IPS-NIHi7 (cell line): Measurements from ENCODE around the gene NR2F1.

Experiments used
- DNase-seq: peaks from one replicate; pipeline ENCODE4 v3.0.0; 2012; ENCODE audit warnings: mixed read lengths; ENCODE audit errors: extremely low spot score

NR2F1 gene

DNA sequence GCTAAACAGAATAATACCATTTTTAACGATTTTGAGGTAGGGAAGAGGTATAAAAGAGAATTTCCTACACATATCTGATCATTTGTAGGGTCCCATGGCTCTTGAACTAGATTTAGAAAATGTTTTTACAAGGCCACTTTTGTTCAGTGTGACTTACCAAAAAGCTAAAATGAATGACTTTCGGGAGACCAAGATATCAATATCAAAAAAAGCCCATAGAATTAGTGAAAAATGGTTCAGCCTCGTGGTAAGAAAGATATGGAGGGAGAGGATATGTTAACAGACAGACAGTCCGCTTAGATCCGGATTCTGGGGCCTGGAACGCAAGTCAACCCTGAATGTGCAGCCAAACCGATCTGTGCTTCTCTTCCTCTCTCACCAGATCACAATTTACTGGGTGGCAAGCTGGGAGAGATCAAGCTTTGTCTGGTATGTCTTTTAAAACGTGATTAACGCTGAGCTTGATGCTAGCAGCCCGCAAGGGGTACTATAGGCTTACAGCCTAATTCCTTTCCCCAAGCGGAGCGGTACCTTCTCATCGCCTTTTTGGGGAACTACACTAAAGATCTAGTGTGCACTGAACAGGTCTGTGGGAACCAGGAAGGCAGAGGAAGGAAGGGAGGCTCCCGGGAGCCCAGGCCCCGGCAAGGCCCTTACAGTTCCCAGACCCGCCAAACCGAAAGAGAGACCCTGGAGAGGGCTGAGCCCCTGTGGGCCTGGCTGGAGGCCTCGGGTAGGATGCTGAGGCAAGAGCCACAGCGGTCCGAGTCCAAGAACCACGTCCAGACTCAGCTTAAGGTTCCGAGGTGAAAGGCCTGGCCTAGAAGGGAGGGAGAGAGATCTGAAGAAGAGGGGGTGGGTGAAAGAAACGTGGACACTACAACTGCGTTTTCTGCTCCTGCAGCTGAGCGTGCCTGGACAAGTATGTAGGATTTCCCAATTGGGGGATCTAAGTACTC is 4.9 kb upstream of the NR2F1 start:
- DNase-seq, result no peak

DNA sequence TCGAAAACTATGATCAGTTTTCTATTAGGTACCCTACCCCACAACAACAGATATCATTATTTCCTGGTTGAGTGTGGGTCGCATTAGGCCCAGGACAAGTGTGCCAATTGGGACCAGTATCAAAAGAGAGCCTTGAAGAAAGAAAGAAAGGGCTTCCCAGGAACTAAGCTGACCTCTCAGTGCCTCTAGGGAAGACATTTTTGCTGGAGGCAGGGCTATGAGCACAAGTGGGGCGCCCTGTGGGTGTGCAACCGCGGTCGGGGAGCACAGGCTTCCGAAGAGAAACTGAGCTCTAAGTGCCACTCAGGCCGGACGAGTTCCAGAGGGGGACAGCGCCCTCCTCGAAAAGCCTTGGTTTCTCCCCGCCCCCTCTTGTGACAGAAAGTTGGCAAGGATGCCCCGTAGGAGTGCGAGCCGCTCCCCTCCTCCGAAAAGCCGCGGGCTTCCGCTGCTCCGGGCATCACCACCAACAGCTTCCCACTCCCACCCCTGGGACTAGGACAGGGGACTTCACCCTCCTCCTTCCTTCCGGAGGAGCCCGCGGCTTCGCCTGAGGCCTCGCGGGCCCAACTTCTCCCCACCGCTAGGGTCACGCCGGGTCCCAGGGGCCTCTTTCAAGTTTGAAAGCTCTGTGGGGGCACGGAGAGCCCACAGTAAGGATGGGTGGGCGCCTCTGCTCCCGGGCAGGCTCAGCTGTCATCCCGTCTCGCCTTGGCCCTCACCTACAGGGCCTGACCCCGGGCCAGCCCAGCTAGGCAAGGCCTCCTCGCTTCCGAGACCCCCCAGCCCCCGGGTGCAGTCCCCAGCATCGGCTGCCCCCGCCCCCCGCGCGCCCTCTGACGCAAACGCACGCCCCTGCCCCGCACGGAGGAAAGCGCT is 4.0 kb upstream of the NR2F1 start:
- no peak for DNase-seq

GRCh38 chr5:93579692-93580062 is 3.3 kb upstream of the NR2F1 start:
- DNase-seq, result no peak

- no peak for DNase-seq
These were observed 2.7 kb upstream of the NR2F1 start for GRCh38 chr5:93580063-93580926.

DNA sequence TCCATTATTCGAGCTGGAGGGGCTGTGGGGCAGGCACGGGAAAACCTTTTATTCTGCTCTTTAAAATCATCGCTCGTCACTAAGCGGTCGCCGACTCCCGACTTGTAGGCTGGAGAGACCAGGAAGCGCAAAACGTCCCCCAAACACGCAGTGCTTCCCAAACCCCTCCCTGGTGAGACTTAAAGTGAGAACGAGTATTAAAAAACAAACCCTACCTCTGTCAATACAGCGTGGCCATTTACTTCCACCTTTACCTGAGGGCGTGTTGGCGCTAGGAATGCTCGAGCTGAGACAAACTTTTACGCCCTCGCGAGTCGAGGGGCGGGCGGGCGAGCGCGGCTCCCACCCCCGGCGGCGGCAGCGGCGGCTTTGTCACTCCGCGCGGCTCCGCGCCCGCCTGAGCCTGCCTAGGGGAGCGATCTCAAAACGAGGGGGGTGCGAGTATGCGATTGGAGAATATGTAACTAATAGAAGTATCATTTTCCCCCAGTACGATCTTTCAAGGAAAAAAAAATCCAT is 2.0 kb upstream of the NR2F1 start, which contains the start of gene NR2F1-AS1:
NR2F1-AS1 (minus strand) TSS at position 293 of the 519 bp plus-strand sequence.
- no peak for DNase-seq

- no peak for DNase-seq
These were observed 907 bp upstream of the NR2F1 start for GRCh38 chr5:93582167-93582462.

- no peak for DNase-seq
These were observed 381 bp downstream of the NR2F1 start for GRCh38 chr5:93583439-93583767.

DNA sequence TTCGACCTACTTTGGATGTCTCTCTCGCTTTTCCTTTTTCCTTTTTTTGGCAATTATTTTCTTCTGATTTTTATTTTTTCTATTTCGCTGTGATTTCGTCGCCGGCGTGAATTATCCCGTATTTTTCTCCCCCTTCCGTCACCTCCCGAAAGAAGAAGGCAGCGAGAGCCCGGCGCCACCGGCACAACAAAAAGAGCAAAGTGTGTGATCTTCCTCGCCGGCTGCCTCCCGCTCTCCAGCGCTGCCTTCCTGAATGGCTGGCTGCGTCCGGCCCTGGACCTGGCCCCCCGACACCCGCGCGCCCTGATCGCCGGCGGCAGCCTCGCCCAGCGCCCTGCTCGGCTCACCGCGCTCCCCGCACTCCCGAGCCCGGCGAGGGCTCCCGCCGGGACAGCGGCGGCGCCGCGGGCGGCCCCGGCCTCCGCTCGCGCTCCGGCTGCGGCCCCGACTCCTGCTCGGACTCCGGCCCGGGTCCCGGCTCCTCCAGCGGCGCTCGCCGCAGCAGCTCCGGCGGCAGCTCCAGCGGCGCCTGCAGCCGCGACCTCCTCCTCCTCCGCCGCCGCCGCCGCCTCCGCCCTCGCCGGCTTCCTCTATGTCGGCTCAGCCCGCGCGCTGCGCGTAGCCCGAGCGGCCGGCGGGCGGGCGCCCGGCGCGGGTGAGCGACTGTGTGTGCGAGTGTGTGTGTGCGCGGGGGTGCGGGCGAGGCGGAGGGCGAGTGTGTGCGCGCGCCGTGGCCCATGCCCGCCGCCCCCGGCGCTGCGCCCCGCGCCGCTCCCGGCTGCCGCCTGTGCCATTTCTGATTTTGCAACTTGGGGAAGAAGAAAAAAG is 960 bp downstream of the NR2F1 start:
- DNase-seq, result peak; percentile 34

- DNase-seq, result no peak
These were observed 1.6 kb downstream of the NR2F1 start for GRCh38 chr5:93584596-93585040.

DNA sequence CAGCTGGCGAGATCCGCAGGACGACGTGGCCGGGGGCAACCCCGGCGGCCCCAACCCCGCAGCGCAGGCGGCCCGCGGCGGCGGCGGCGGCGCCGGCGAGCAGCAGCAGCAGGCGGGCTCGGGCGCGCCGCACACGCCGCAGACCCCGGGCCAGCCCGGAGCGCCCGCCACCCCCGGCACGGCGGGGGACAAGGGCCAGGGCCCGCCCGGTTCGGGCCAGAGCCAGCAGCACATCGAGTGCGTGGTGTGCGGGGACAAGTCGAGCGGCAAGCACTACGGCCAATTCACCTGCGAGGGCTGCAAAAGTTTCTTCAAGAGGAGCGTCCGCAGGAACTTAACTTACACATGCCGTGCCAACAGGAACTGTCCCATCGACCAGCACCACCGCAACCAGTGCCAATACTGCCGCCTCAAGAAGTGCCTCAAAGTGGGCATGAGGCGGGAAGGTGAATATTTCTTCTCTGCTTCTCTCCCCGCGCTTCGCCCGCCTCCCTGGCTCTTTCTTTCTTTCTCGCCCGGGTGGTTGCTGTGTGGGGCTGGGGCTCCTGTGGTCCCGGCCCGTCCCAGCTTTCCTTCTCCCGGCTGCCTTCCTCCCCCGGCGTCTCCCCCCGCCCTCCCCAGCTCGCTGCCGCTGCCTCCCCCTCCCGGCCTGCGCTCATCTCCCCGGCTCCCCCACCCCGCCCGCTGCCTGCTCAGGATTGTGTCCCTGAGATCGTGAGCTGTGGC is 2.2 kb downstream of the NR2F1 start:
- DNase-seq, result peak; percentile 48

GRCh38 chr5:93585767-93586385 is 2.9 kb downstream of the NR2F1 start:
- no peak for DNase-seq

- DNase-seq, result no peak
These were observed 3.9 kb downstream of the NR2F1 start for GRCh38 chr5:93586736-93587596.

- no peak for DNase-seq
These were observed 4.8 kb downstream of the NR2F1 start for GRCh38 chr5:93587597-93588351.

DNA sequence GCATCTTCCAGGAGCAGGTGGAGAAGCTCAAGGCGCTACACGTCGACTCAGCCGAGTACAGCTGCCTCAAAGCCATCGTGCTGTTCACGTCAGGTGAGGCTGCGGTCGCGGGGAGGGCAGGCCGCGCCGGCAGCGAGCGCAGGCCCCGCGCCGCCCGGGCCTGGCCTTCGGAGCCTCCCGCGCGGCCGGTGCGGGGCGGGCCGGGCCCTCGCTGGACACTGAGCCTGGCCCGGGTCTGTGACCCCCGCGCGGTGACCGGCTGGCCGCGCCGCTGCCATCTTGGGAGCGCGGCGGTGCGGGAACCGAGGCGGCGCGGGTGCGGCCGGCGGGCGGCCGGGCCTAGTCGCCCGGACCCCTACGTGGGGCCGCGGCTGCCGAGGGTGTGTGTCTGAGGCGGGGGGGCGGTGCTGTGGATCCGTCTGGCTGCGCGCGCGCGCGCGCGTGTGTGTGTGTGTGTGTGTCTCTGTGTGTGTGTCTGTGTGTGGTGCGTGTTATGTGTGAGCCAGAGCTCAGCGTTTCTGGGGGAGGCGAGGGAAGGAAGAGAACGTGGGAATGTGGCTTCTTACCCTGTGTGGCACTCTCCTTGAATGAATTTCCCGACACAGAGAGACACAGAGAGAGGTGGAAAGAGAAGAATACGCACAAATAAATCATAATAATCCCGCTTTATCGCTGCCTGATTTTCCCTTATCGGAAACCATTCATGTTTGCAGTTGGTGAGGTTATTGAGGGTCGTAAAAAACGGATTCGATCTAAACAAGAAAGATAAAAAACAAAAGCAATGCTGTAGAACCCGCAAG is 5.5 kb downstream of the NR2F1 start:
- no peak for DNase-seq

GRCh38 chr5:93589152-93589828 is 6.3 kb downstream of the NR2F1 start:
- no peak for DNase-seq

DNA sequence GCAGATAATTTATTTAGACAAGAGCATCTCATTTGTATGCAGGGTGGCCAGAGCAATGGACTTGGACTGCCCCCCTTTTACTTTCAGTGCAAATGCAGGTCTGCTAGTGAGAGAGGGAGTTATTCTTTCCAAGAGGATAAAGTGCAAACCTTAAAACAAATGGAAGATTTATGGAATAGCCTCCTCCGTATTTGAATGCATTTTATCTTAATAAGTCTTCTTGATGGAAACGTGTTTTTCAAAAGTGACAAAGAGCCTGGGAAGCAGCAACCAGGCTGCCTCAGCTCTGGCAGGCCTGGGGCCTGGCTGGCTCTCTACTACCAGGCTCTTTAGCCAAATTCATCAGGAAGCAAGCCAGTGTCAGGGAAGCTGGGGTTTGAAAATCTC is 6.8 kb downstream of the NR2F1 start:
- no peak for DNase-seq
